Keratinocyte (primary cell): ENCODE measurements around the gene SLF1.

Source experiments
- EZH2 ChIP-seq: IDR thresholded peaks from one replicate; pipeline ENCODE4 v1.6.1; 2012; ENCODE audit warnings: inconsistent platforms, mild to moderate bottlenecking, low read length, moderate library complexity
- TF ChIP-seq, protein P1 (sequence below), 3 experiments: IDR thresholded peaks in 1 of 3; conservative IDR thresholded peaks in 1 of 3; optimal IDR thresholded peaks in 1 of 3; 2 replicates in 2 of 3; 3 replicates in 1 of 3; pipeline versions ENCODE3 to v1.5.1; 2011; ENCODE audit warnings: low read length in 3 of 3, mild to moderate bottlenecking in 3 of 3, moderate library complexity in 2 of 3, control low read depth in 1 of 3, inconsistent platforms in 1 of 3; ENCODE audit not compliant: insufficient read depth in 2 of 3; ENCODE audit errors: extremely low read depth in 1 of 3

DNA sequence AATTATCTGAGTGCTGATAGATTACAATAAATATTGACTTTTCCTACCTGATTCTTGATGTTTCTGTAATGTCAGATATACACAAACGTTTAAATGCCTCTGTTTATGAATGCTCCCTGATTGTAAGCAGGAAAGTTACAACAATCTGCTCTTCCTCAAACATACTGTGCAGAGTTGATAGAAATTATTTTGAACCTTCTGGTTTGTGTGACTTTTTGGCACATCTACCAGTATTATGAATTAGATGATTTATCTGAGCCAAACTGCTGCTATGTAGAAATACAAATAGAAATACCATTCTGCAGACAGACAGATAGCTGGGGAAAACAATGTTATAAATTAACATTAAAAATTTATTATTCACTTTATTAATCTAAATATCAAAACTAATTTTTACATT, 113.0 kb downstream of the SLF1 start:
- TF ChIP-seq, protein P1, sequence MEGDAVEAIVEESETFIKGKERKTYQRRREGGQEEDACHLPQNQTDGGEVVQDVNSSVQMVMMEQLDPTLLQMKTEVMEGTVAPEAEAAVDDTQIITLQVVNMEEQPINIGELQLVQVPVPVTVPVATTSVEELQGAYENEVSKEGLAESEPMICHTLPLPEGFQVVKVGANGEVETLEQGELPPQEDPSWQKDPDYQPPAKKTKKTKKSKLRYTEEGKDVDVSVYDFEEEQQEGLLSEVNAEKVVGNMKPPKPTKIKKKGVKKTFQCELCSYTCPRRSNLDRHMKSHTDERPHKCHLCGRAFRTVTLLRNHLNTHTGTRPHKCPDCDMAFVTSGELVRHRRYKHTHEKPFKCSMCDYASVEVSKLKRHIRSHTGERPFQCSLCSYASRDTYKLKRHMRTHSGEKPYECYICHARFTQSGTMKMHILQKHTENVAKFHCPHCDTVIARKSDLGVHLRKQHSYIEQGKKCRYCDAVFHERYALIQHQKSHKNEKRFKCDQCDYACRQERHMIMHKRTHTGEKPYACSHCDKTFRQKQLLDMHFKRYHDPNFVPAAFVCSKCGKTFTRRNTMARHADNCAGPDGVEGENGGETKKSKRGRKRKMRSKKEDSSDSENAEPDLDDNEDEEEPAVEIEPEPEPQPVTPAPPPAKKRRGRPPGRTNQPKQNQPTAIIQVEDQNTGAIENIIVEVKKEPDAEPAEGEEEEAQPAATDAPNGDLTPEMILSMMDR (optimal IDR thresholded peaks at IDR 0.05 in 1 of 3, IDR thresholded peaks at IDR 0.05 in 1 of 3, conservative IDR thresholded peaks at IDR 0.05 in 1 of 3; ENCODE audit: extremely low read depth in 1 of 3, insufficient read depth in 2 of 3, low read length in 3 of 3), result no peak
- no peak for TF ChIP-seq EZH2
